ENCODE data around the gene COX4I2.

Gene COX4I2

DNA sequence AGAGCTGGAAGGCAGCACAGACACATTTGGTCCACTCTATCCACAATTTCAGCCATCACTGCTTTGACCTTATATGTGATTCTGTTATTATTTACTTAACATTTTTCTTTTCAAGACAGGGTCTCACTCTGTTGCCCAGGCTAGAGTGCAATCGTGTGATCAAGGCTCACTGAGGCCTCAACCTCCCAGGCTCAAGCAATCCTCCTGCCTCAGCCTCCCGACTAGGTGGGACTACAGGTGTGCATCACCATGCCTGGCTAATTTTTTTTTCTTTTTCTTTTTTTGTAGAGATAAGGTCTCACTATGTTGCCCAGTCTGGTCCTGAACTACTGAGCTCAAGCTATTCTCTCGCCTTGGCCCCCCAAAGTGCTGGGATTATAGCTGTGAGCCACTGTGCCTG lies 44.6 kb downstream of the COX4I2 start:
- no peak for TF ChIP-seq POLR2A (IDR thresholded peaks at IDR 0.05; ENCODE audit: extremely low read depth, insufficient read length)
- no peak for TF ChIP-seq MYC (IDR thresholded peaks at IDR 0.05; ENCODE audit: low read depth, low read length)
- TF ChIP-seq, protein P1, sequence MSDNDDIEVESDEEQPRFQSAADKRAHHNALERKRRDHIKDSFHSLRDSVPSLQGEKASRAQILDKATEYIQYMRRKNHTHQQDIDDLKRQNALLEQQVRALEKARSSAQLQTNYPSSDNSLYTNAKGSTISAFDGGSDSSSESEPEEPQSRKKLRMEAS (IDR thresholded peaks at IDR 0.05; ENCODE audit: low read depth, low read length), result no peak
- TF ChIP-seq, protein P2, sequence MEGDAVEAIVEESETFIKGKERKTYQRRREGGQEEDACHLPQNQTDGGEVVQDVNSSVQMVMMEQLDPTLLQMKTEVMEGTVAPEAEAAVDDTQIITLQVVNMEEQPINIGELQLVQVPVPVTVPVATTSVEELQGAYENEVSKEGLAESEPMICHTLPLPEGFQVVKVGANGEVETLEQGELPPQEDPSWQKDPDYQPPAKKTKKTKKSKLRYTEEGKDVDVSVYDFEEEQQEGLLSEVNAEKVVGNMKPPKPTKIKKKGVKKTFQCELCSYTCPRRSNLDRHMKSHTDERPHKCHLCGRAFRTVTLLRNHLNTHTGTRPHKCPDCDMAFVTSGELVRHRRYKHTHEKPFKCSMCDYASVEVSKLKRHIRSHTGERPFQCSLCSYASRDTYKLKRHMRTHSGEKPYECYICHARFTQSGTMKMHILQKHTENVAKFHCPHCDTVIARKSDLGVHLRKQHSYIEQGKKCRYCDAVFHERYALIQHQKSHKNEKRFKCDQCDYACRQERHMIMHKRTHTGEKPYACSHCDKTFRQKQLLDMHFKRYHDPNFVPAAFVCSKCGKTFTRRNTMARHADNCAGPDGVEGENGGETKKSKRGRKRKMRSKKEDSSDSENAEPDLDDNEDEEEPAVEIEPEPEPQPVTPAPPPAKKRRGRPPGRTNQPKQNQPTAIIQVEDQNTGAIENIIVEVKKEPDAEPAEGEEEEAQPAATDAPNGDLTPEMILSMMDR (IDR thresholded peaks at IDR 0.05; ENCODE audit: low read depth, low read length), result no peak
- no peak for DNase-seq (ENCODE audit: low read depth)
- no peak overlapping the region for H3K4me3 ChIP-seq (ENCODE audit: low read depth, low read length)

DNA sequence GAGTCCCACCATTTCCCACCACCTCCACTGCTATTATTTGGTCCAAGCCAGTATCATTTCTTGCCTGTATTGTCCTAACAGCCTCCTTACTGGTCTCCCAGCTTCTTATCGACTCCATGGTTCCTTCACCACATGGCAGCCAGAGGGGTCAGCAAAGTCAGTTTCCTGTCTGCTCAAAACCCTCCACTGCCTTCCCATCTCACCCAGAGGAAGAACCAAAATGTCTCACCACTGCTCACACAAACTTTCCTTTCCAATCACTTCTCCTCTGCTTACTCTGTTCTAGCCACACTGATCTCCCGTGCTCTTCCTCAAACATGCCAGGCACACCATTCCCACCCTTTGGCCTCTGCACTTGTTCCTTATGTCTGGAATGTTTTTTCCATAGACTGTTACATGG lies 45.2 kb downstream of the COX4I2 start:
- TF ChIP-seq, protein P2 (IDR thresholded peaks at IDR 0.05; ENCODE audit: low read depth, low read length), result no peak
- TF ChIP-seq, protein P1 (IDR thresholded peaks at IDR 0.05; ENCODE audit: low read depth, low read length), result no peak
- TF ChIP-seq POLR2A (IDR thresholded peaks at IDR 0.05; ENCODE audit: extremely low read depth, insufficient read length) (no peak), MYC (IDR thresholded peaks at IDR 0.05; ENCODE audit: low read depth, low read length) (no peak)
- no peak overlapping the region for H3K4me3 ChIP-seq (ENCODE audit: low read depth, low read length)

DNA sequence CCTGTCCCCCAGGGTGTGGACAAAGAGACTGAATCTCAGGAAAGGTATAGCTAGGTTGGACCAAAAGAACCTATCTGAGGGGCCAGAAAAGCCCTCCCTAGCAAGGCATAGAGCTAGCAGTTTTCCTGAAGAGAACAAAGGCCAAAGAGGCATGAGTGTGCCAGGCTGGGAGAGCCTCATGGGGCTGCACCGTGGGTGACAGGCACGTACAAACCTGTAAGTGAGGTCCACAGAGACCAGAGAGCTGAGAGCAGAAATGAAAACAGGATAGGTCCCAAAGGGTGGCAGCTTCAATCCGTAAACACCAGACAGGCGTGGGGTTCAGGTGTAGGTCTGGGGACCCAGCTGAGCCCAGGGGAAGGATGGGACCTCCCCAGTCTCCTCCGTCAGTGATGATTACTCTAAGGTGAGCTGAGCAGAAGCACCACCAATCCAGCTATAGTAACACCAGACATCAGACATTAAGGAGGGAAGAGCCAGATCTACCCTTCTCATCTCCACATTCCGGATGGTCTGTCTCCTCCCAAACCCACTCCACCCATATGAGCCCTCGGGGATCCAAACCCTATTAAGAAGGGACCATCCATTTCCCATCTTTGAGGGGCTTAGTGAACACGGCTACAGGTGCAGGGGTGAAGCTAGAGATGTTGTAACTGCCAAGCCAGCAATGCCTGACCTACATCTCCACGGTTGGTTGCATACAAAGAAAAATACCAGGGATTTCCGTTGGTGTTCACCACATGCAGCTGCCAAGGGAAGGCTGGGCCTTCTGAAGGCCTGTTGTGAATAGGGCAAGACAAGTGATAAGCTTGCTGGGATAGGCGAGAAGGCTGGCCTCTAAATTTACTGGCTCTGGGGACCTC lies 46.7 kb downstream of the COX4I2 start:
- H3K4me3 ChIP-seq (ENCODE audit: low read depth, low read length), result no peak overlapping the region
- TF ChIP-seq POLR2A (IDR thresholded peaks at IDR 0.05; ENCODE audit: extremely low read depth, insufficient read length) (no peak), MYC (IDR thresholded peaks at IDR 0.05; ENCODE audit: low read depth, low read length) (no peak)
- TF ChIP-seq, protein P1 (IDR thresholded peaks at IDR 0.05; ENCODE audit: low read depth, low read length), result no peak
- TF ChIP-seq, protein P2 (IDR thresholded peaks at IDR 0.05; ENCODE audit: low read depth, low read length), result no peak
- DNase-seq (ENCODE audit: low read depth), result no peak

More for the DNA sequence above, 45.2 kb downstream of the COX4I2 start:
- no peak for DNase-seq (ENCODE audit: low read depth)

DNA sequence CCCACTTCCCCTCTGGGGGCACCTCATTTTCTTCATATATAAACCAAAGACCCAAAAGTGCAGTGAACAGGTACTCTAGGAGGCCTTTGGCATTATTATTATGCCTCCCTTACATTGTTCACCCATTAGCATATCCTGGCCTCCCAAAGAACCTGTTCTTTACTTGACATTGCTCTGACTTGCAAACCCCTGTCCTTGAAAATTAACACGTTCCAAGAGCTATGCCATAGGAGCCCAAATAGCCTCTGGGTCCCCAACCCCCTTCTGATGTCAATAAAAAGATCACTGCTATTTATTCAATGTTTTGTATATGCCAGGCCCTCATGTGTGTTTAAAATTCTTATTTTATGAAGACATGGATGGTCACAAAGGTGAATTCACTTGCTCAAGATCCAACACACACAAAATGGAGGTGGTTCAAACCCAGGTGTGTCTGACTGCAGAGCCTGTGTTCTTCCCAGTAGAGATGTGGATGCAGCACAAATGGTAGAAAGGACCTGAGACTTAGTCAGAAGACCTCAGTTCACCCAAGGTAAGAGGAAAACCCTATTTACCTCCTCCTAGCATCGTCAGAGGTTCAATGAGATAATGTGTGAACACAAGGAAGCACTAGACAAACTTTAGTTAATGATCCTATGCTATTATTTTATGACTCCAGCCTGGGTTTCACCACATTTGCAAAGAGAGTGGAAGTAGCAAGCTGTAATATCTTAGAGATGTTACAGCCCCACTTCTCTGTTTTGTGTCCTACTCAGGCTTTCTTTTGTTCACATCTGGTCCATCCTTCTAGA lies 48.3 kb downstream of the COX4I2 start:
- DNase-seq (ENCODE audit: low read depth), result no peak
- H3K4me3 ChIP-seq (ENCODE audit: low read depth, low read length), result no peak overlapping the region
- TF ChIP-seq, protein P2 (IDR thresholded peaks at IDR 0.05; ENCODE audit: low read depth, low read length), result no peak
- TF ChIP-seq, protein P1 (IDR thresholded peaks at IDR 0.05; ENCODE audit: low read depth, low read length), result no peak
- TF ChIP-seq MYC (IDR thresholded peaks at IDR 0.05; ENCODE audit: low read depth, low read length) (no peak), POLR2A (IDR thresholded peaks at IDR 0.05; ENCODE audit: extremely low read depth, insufficient read length) (no peak)

DNA sequence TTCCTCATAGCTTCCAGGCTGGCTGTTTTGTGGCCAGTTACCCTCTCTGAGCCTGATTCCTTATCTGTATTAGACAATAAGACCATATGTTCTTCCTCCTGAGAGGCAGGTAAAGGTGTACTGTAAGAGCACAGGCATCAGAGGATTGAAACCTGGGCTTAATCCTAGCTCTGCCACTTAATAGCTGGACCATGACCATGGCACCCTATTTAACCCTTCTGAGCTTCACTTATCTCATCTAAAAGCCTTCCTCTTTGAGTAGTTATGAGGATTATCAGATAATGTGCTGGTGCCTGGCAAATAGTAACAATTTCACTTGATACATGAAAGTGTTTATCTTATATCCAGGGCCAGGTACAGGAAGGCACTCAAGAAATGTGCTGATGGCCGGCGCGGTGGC lies 50.1 kb downstream of the COX4I2 start:
- no peak for DNase-seq (ENCODE audit: low read depth)
- no peak overlapping the region for H3K4me3 ChIP-seq (ENCODE audit: low read depth, low read length)
- TF ChIP-seq MYC (IDR thresholded peaks at IDR 0.05; ENCODE audit: low read depth, low read length) (no peak), POLR2A (IDR thresholded peaks at IDR 0.05; ENCODE audit: extremely low read depth, insufficient read length) (no peak)
- TF ChIP-seq, protein P2 (IDR thresholded peaks at IDR 0.05; ENCODE audit: low read depth, low read length), result no peak
- TF ChIP-seq, protein P1 (IDR thresholded peaks at IDR 0.05; ENCODE audit: low read depth, low read length), result no peak

Data from NB4 (cell line).